CD4-positive, alpha-beta T cell treated with Interleukin-2 at 100 ng/mL for 4 hours (primary cell): ENCODE measurements around the gene LAMA1.

Experiments
- DNase-seq: peaks from one replicate; pipeline ENCODE4 v3.0.0-alpha.2; 2020; ENCODE audit warnings: low spot score

LAMA1 gene

DNA sequence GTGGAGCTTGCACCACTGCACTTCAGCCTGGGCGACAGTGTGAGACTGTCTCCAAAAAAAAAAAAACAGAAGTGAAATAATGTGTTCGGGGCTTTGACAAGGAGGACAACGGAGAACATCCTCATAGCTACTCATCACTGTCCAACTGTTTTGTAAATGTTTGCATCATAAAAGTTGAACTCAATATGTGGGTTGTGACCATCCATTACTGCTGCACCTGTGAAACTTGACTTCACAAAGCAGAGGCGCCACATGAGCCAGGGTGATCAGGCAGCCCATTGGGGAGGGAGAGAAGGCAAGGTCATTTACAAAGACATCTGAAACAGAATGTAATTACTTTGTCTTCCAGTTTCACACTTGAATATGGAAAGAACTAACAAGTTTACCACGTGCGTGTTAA lies 61.6 kb downstream of the LAMA1 start:
- no peak for DNase-seq

DNA sequence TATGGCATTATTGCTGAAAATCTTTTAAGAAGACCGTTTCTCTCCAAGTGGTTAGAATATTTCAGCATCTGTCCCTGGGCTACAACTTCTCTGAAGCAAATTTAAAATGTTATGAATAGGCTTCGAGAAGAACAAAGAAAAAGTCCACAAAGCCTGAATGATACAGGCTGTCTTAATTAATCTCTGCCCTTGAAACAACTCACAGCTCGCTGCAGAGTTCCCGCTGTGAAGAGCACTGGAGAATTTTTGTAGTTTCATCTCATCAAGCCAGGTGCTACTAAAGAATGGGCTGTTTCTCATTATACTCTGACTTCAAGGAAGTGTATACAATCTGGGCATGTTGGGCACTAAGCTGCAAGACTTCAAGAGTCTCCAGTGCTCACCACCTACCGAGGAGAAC lies 67.6 kb downstream of the LAMA1 start:
- no peak for DNase-seq

DNA sequence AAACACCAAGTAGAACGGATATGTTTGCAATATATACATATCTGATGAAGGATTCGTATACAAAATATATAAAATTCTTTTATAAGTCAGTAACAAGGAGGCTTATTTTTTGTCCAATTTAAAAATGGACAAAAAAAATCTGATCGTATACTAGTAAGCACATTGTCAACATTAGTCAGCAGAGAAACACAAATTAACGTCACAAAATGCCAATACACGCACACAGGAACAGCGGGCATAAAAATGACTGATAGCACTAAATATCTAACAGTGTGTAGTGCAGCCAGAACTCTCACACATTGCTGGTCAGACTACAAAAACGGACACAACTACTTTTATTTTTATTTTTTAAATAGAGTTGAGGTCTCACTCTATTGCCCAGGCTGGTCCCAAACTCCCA lies 69.5 kb downstream of the LAMA1 start:
- no peak for DNase-seq

DNA sequence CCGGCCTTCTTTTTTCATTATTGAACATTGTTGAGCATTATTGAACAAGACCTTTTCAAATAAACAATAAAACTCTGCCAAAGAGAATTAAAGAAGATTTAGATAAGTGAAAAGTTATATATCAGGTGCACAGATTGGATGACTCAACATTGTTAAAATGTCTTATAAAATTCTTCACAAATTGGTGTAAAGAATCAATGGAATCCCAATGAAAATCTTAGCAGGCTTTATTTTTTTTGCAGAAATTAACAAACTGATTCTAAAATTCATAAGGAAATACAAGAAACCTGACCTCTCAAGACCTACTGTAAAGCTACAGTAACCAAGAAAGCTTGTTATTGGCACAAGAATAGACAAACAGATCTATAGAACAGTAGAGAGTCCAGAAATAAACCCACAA lies 70.3 kb downstream of the LAMA1 start:
- no peak for DNase-seq

DNA sequence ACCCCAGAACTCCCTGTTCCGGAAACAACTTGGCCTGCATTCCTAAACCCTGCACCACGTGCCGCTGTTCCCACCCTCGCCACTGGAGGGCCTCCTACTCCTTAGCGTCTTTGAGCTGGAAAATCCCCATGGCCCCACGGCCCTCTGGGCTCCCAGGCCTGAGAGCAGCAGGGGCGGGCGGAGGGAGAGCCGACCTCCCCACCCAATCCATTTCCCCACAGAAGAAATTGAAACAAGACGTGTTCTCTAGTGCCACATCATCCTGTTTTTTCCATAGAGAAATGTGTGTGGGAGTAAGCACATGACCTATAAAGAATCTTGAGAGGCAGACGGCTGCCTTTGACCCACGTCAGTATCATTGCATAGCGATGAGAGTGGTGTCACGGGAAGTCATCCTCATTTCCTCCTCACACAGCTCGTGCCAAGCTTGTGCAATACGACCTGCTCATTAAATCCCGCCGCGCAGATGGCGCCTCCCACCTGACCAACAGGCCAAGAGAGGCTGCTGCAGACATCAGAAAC lies 79.2 kb downstream of the LAMA1 start:
- no peak for DNase-seq

DNA sequence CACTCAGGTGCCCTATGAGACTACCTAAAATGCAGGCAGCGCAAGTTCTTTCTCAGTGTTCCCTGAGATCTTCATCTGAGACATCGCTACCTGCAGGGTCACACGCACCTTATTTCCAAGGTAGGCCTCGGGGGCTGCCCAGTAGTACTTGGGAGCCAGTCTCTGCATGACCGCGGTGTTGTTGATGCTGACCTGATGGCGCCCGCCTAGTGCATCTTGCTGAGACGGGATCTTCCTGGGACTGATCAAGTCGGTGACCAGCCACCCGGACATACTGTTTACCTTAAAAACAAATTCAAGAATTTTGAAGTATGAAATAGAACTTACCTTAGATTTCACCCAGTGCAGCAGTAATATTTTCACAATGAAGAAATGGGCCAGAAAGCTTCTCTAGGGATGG lies 80.1 kb downstream of the LAMA1 start:
- no peak for DNase-seq

DNA sequence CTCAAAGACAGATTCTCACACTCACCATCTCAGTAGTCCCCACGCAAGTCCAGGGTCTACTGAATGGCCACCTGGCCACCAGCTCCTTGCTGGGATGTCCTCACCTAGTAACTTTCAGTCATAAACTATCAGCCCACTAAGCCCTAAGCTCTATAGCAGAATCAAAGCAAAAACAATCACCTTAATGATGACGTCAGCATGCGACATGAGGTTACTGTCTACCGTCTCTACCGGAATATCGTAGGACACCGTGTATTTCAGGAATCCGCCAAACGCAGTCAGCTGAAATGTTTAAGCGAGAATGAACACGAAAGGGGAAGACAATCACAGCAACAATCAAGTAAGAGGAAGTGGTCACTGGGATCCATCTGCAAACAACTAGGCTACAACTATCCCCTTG lies 81.8 kb downstream of the LAMA1 start:
- no peak for DNase-seq

DNA sequence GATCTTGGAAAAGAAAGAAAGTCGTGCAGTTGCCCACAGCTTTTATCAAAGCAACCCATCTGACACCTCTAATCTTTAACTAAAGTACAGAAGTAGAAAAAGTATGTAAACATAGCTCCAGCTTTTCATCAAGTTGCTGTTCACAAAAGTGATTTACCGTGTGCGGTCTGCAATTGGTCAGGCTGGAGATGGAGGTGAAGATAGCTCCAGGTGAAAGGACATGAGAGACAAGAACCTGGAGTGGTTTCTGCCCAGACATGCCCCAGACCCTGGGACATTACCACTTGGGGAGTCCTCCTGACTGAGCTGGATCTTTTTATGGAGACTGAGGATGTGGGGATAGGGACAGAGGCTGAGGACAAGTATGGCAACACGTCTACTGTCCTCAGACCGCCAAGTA lies 82.7 kb downstream of the LAMA1 start:
- DNase-seq, result no peak

DNA sequence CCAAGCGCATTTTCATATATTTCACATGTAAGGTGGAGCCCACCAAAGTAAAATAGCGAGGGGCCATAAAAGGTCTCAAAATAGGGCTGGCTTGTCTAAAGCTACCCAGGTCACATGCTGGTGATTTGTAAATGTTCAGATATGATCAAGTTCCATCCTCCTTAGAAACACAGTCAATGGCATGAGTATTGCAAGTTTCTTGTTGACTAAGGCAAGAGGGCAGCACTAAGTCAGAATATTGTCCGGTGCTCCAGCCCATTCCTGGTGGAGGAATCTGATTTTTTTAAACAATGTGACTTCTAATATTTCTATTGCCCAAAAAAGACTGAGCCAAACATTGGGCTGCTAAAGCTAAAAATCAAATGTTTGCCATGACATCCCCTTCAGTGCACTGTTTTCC lies 85.1 kb downstream of the LAMA1 start:
- DNase-seq, result no peak

DNA sequence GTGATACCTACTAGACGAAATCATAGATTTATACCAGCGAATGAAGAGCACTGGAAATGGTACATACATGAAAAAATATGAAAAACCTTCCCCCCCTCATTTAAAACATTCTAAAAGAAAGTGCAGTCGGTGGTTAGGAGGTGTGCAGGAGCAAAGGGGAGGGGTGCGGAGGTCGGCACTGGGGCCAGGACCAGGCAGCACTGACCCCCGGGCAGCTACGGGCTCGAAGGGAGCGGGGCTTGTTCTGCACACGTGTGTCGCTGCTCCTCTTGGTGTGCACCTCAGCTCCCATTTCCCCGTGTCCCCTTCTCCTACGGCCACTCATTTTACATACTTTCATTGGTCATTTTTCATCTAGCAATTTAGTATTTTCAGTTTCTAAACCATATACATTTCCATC lies 89.0 kb downstream of the LAMA1 start:
- DNase-seq, result no peak

DNA sequence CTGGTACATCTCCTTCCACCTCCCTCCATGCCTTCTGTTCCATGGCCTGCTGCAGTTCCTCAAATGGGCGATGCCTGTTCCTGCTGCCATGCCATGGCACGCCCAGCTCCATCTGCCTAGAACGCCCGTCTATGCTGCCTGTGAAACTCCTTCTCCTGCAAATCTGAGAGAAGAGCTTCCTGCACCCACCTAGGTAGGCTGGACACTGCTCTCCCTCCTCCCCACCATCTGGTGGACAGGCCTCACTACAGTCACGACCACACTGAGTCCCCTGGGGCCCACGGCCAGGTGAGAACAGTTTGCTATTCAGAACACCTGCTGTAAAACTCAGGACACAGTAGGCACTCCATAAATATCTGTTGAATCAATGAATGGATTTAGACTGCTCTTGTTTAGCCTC lies 92.4 kb downstream of the LAMA1 start:
- no peak for DNase-seq

DNA sequence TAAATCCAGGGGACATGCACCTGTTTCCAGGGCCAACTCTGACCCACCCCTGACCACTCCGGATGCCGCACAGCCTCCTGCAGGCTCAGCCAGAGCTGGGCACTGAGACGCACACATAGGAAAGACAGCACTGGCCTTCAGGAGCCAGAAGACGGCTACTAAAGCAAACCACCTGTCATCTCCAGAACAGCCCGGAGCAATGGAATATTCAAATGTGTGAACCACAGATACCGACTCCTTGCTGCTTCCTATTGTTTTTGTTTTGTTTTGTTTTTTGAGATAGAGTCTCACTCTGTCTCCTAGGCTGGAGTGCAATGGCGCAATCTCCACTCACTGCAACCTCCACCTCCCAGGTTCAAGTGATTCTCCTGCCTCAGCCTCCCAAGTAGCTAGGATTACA lies 94.0 kb downstream of the LAMA1 start:
- DNase-seq, result no peak

DNA sequence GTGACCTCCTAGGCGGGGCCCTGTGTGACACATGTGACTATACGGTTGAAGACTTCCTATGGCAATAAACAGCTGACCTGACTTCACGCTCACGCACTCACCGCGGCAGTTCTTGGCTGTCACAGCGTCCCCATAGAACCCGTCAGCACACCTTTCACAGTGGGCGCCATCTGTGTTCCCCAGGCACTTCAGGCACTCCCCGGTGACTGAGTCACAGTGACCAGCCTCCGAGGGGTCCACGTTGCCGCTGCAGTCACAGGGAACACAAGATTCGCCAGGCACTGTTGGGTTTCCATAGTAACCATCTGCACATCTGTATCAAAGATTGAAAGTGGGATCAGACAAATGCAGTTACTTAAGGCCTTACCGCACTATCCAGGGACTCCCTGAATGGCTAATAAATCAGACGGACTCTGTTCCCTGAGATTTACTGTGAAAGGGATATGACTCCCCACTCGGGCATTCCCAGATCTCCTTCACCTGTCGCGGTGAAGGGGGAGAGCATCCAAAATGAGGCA lies 94.5 kb downstream of the LAMA1 start:
- DNase-seq, result no peak

DNA sequence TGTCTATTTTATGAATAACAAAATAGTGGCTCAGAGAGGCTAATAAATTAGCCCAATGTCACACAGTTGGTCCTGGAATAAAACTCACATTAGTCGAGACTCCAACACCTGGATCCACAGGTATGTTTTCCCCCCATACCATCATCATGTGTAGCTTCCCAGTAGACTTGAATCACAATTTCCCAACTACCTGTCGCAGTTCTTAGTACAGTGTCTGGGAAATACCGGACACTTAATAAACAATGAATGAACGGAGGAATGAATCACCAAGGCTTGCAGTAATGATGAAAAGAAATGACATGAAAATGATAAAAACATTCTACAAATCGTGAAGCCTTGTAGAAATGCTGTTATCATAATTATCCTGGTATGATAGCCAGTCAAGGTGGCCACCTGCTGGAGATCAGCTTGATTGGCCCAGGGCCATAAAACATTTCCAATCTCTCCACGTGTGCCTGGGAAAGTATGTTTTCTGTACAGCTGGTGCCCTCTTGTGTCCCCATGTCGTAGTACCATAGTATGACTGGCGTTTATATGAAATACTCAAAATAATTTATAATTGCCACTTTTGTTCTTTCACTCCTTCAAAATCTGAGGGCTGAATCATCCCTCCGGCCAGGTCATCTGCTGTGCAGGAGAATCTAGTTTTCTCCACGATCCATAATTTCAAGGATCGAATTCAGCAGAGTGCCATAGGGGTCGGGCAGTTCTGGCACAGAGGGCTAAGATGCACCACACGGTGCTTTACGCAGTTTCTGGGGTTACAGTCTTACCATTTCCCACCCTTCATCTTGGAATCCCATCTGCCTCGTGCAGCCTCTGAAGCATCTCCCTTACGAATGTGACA lies 95.4 kb downstream of the LAMA1 start:
- DNase-seq, result no peak

DNA sequence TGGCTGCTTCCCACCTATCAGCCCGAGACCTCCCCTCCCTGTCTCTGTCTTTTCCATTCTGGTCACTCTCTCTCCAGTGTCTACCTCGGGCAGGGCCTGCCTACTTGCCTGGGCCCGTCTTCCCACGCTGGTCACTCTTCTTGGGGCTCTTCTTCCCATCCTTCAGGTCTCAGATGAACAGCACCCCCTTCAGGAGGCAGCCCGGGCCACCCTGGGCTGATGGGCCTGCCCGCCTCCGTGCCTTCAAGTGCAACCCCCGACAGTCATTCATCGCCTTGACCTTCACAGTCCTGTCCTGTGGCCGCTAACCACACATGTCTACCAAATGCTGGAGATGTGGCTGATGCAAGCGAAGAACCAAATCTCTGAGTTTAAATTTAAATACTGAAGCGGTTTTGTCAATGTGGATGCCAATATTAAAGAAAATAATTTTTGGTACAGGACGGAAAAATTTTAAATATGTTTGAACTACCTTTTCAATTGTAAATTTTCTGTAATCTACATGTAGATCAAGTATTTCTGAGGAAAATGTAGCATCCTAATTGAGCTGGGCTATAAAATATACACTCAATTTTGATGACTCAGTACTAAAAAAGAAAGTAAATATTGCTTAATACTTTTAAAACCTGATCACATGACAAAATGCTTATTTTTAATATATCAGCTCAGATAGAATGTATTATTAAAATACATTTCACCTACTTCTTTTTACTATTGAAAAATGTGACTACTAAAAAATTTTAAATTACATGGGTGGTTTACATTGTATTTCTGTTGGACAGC lies 96.4 kb downstream of the LAMA1 start:
- no peak for DNase-seq

DNA sequence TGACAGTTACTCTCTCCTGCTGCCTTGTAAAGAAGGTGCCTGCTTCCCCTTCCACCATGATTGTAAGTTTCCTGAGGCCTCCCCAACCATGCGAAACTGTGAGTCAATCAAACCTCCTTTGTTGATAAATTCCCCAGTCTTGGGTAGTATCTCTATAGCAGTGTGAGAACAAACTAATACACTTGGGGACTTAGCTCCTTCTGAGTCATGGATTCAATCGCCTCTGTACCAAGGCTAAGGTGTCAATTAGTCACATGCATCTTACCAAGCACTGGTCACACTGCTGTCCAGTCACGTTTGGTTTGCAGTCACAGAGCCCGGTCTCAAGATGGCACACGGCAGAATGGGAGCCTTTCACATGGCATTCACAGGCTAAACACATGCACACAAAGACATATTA lies 100.6 kb downstream of the LAMA1 start:
- DNase-seq, result no peak

DNA sequence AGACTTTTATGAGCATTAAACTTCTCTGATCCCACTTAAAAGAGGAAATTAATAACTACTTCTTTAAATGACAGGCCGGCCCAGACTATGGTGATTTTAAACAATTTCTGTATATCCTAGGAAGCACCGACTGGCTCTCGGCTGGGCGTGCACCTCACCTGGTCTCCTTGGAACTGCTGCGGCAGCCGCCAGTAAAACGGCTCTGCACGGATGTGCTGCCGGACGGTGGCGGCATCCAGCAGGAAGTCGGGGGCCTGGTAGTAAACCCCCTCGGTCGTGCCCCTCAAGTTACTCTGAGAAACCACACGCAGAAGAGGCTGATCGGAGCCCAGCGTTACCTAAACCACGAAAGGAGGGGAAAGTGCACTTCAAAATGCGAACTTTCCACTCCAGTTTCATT lies 106.5 kb downstream of the LAMA1 start:
- no peak for DNase-seq

DNA sequence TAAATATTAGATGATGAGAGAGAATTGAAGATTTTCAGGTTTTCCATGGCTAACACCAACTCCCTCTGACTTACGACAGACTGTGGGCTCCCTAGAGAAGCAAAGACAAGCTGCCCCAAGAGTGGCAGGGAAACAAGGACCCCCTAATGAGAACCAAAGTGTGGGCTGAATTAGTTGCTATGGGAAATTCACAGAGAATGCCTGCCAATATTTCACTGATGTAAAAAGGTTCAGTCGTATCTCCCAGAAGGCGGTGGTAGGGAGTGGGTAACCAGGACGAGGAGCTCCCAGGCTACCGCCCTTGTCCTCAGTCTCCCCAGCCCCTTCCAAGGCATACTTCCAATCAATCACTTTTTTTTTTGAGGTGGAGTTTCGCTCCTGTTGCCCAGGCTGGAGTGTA lies 113.6 kb downstream of the LAMA1 start:
- DNase-seq, result no peak

DNA sequence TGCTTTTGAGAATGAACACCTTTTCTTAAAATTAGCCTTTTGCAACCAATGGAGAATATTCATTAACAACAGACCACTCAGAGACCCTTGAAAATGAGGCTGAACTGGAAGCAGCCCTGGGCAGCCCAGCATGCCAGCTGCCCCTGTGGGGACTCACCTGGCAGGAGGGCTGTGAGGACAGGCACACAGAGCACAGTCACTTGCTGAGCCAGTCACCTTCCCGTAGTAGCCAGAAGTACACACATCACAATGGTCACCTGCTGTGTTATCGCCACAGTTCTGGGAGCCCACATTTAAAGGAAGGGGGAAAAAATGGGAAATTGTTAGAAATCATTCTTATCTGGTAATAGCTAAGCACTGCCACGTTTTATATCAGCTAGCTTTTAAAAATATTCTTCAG lies 115.5 kb downstream of the LAMA1 start:
- no peak for DNase-seq

DNA sequence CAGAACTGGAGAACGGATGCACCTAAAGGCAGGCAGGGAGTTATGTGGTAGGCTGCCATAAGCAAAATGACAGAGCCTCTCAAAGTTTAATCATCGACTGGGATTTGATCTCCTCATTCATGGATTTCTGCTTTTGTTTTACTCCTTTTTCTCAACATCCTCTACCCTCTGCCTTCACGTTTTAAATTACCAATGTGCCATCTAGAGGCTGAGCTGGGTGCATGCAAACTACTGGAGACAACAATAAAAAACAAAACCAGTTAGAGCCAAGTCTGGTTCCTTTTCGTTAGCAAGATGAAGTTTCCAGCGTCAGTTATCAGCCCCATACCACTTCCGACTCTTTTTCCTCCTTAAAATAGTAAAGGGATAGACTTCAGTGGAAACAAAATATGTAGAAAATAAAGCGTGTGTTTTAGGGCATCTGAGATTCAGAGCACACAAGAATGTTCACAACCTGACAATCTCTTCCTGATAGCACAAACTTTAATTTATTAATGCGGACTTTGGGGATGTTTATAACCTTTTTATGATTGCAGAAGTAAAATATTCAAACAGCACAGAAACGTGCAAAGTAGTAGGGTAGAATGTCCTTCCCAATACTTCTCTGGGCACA lies 117.0 kb downstream of the LAMA1 start:
- DNase-seq, result no peak

DNA sequence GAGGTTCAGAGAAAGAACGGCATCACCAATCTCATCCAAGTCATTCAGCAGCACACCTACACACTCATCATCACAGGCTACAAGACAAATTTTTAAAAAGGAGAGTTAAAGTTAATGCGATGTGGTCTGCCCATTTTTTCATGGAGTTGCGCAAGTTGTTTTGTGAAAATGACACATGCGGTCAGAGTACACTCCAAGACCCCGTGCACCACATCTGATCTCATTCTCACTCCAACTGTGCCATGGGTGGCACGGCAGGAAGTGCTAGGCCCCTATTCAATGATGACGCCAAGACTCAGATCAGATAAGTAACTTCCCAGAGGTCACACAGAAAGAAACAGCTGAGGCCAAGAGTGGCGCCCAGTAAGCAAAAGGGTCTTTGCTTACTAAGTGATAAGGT lies 119.8 kb downstream of the LAMA1 start:
- no peak for DNase-seq

DNA sequence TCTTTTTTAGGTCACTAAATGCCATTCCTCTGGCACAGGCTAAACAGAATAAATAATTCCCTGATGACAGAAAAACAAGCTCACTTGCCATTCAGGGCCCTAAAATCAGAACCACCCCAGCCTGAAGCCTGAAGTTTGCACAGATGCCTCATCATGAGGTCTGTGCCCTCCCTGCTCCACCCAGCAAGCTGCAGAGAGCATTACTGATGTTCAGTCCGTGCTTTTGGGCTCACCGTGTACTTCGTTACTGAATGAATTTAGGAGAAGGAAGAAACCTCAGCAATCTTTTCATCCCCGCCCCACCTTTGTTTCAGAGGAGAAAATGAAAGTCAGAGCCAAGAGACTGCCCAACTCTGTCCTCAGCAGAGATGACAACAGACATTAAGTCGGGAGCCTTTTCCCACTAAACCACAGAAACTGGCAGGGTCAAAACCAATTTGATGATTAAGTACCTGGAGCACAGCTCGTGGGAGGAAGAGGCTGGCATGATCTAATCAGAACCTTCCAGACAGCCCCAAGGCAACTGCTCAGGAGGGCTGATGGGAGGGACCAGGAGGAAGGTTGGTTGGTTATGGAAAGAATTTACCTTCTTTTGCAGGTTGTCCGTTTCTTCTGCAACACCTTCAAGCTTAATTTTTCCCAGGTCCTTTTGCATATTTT lies 122.7 kb downstream of the LAMA1 start:
- no peak for DNase-seq
